GM19025 (cell line): ENCODE data around the gene CDK2.
"Not testable (repeated sequence)": the region's sequence is repeated elsewhere in the genome, so short reads cannot be mapped to it uniquely, and the experiment has no call there.

Source experiments
- ATAC-seq: cut with Tn5 transposase; IDR thresholded peaks from one replicate; pipeline ENCODE4 v1.9.1; 2021; ENCODE audit warnings: mild to moderate bottlenecking, low read depth, moderate library complexity; ENCODE audit not compliant: unreplicated experiment

Gene CDK2

GRCh38 chr12:55974308-55974730 is 7.7 kb downstream of the CDK2 start:
- ATAC-seq: peak; percentile 3

GRCh38 chr12:55978393-55978792 is 11.8 kb downstream of the CDK2 start:
- no peak for ATAC-seq

DNA sequence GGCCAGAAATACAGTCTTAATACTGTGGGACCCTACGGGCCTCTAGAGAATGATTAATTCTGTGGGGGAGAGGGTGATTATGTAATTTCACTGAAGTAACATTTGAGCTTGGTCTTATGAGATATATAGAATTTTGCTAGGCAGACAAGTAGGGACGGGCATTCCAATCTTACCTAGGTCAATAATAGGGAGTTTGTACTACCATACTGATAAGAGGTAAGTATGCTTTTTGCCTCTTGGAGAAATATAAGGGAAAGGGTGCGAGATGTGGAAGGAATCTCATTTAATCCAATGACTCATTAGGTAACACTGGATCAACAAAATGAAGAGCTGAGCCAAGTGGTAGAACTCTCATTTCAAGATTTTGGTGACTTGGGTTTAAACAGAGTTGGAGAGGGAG is 12.4 kb downstream of the CDK2 start:
- no peak for ATAC-seq

GRCh38 chr12:55981882-55982281 is 15.3 kb downstream of the CDK2 start:
- ATAC-seq: not testable (repeated sequence)

DNA sequence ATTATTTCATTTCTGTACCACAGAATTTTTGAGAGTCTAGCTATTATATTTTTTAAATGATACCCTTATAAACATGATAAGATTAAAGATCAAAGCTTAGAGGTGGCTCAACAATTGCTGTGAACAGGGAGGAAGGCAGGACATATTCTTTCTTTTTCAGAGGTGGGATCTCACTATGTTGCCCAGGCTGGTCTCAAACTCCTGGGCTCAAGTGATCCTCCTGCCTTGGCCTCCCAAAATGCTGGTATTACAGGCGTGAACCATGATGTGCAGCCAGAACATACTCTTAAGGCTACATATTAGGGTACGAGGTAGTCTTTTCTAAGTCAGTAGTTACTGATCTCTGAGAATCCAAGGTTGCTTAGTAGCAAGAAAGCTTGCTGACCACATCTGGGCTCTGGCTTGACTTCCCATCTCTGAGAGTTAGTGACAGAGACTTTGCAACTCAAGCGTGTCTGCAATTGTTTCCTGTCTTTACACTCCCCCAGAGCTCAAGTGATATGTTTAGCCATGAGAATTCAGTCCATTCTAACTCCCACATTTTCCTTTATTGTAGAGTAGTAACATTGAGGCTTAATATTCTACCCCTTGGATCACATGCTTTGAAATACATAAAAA is 15.8 kb downstream of the CDK2 start:
- no peak for ATAC-seq

GRCh38 chr12:55983232-55983842 is 16.7 kb downstream of the CDK2 start:
- ATAC-seq: no peak

DNA sequence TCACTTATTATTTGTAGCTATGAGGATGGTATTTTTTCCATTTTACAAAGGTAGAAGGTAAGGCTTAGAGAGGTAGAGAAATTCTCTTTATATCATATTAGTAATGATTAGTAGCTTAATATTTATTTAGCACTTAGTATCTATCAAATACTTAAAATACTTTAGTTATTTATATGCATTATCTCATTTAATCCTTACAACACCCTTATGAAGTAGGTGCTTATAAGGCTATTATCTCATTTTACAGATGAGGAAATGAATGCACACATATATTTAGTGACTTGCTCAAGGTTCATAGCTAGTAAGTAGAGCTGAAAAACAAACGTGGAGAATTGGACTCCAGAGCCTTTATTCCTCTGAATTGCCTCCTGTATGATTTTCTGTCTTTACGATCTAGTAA is 18.2 kb downstream of the CDK2 start:
- ATAC-seq: no peak

DNA sequence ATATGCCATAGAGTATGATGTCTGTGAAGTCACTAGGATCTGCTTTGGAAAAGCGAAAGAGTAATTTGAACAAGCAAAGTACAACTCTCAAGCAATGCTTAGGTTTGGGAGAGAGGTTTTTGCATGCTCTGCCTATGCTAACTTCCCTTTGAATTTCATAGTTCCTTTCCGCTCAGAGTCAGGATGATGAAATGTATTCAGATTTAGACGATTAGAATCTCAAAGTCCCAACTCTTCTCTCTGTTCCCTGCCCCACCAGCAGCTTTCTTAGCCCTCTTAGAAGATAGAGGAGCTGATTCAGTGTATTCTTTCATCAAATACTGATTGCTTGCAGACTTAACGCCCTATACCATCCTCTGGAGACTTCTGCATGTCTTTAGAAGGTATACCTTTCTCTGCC is 18.7 kb downstream of the CDK2 start:
- no peak for ATAC-seq

- ATAC-seq: not testable (repeated sequence)
Measured at GRCh38 chr12:55985976-55986375, 19.3 kb downstream of the CDK2 start.

GRCh38 chr12:55991110-55991509 is 24.5 kb downstream of the CDK2 start:
- ATAC-seq: no peak

GRCh38 chr12:55993230-55993853 is 26.7 kb downstream of the CDK2 start:
- ATAC-seq: no peak

- ATAC-seq: no peak
Measured at GRCh38 chr12:55995366-55995765, 28.7 kb downstream of the CDK2 start.

- no peak for ATAC-seq
Measured at GRCh38 chr12:55996201-55996714, 29.6 kb downstream of the CDK2 start.

GRCh38 chr12:55996715-55997534 is 30.3 kb downstream of the CDK2 start, which contains the start of gene SUOX:
Gene SUOX (plus strand): TSS chr12:55997276. CDS start chr12:56002222, 4,946 bp downstream.
- ATAC-seq: peak; percentile 99

GRCh38 chr12:55997535-55997859 is 30.9 kb downstream of the CDK2 start:
- no peak for ATAC-seq

DNA sequence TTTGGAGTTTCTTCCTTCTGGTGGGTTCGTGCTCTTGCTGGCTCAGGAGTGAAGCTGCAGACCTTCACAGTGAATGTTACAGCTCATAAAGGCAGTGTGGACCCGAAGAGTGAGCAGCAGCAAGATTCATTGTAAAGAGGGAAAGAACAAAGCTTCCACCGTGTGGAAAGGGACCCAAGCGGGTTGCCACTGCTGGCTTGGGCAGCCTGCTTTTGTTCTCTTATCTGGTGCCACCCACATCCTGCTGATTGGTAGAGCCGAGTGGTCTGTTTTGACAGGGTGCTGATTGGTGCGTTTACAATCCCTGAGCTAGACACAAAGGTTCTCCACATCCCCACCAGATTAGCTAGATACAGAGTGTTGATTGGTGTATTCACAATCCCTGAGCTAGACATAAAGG is 32.9 kb downstream of the CDK2 start:
- ATAC-seq: not testable (repeated sequence)

DNA sequence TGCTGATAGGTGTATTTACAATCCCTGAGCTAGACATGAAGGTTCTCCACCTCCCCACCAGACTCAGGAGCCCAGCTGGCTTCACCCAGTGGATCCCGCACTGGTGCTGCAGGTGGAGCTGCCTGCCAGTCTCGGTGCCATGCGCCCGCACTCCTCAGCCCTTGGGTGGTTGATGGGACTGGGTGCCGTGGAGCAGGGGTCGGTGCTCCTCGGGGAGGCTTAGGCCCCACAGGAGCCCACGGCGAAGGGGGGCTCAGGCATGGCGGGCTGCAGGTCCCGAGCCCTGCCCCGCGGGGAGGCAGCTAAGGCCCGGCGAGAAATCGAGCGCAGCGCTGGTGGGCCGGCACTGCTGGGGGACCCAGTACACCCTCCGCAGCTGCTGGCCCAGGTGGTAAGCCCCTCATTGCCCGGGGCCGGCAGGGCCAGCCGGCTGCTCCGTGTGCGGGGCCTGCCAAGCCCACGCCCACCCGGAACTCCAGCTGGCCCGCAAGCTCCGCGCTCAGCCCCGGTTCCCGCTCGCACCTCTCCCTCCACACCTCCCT is 33.4 kb downstream of the CDK2 start:
- not testable (repeated sequence) for ATAC-seq

DNA sequence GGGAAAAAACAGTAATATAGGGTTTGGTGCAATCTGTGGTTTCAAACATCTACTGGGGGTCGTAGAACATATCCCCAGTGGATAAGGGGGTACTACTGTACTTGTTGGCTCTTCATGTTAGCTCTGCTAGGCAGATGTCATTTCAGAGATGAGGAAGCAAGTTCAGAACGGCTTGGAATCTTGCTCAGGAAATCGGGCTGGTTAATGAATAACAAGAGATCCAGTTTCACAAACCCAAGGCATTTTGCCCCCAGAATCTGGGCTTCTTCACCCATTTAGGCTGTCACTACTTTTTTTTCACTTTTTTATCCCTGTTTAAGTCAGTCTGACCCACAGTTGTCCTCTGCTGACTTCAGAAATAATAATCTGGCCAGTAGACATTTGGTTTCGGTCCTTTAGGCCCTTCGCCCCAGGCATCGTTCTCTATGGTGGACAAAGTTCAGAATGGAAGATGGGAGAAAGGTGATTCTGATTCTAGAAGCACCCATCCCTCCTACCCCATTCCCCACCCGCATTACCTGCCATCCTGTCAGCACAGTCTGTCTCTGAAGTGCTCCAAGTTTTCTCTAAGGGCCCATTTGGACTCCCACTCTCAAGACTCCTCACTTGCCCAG is 35.0 kb downstream of the CDK2 start:
- no peak for ATAC-seq

DNA sequence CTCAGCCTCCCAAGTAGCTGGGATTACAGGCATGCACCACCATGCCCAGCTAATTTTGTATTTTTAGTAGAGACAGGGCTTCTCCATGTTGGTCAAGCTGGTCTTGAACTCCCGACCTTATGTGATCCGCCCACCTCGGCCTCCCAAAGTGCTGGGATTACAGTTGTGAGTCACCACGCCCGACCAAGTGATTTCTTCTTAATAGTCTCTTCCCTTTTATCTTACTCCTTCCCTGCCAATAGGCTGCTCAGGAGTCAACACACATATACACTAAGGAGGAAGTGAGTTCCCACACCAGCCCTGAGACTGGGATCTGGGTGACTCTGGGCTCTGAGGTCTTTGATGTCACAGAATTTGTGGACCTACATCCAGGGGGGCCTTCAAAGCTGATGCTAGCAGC is 36.7 kb downstream of the CDK2 start:
- ATAC-seq: not testable (repeated sequence)

DNA sequence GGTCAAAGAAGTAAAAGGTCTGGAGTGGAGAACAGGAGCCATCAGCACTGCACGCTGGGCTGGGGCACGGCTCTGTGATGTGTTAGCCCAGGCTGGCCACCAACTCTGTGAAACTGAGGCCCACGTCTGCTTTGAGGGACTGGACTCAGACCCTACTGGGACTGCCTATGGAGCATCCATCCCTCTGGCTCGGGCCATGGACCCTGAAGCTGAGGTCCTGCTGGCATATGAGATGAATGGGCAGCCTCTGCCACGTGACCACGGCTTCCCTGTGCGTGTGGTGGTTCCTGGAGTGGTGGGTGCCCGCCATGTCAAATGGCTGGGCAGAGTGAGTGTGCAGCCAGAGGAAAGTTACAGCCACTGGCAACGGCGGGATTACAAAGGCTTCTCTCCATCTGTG is 37.6 kb downstream of the CDK2 start:
- ATAC-seq: no peak
